ENCODE data around the gene KLHL13.
"Not testable (repeated sequence)": the region's sequence is repeated elsewhere in the genome, so short reads cannot be mapped to it uniquely, and the experiment has no call there.

Gene KLHL13, protein sequence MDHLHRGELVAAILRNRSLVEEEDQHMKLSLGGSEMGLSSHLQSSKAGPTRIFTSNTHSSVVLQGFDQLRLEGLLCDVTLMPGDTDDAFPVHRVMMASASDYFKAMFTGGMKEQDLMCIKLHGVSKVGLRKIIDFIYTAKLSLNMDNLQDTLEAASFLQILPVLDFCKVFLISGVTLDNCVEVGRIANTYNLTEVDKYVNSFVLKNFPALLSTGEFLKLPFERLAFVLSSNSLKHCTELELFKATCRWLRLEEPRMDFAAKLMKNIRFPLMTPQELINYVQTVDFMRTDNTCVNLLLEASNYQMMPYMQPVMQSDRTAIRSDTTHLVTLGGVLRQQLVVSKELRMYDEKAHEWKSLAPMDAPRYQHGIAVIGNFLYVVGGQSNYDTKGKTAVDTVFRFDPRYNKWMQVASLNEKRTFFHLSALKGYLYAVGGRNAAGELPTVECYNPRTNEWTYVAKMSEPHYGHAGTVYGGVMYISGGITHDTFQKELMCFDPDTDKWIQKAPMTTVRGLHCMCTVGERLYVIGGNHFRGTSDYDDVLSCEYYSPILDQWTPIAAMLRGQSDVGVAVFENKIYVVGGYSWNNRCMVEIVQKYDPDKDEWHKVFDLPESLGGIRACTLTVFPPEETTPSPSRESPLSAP

DNA sequence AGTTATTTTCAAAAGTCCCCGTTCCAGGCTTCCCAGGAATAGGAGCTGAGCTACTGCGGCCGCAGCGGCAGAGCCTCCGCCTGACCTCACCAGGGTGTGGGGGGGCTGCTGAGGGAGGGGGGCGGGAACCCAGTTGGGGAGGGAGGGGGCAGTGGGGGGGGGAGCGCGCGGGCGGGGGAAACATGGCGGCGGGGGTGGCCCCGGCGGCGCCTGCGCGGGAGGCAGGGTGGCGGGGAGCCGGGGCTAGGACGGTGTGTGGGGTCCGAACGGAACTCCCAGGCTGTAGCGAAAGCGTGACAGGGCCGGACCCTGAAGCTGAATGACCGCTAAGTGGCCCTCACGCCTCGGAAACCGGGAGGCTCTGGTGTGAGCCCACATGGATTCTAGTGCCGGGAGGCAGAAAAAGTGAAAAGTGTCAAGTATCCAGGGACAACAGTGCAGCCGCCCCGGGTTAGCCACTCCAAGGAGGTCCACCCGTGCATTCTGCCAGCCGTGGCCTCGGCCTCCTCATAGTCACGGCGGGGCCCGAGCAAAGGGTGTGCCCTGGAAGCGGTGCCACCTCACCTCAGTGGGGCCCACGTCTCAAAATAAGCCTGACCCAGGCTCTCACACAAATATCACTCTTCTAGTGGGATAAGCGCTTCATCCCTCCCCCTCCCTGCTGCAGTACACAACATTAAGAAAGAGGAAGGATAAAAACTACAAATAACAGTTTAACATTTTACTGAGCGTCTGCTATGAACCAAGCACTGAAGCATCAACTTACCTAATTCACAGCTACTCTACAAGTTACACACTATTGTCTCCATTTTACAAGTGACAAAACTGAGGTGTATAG, at the start of gene KLHL13:
KLHL13 (minus strand) TSS at position 98 of the 838 bp plus-strand sequence. CDS start 88,337 bp downstream, outside the sequence.
- peak in 2 of 4 experiments; percentile 0 to 22 for DNase-seq

DNA sequence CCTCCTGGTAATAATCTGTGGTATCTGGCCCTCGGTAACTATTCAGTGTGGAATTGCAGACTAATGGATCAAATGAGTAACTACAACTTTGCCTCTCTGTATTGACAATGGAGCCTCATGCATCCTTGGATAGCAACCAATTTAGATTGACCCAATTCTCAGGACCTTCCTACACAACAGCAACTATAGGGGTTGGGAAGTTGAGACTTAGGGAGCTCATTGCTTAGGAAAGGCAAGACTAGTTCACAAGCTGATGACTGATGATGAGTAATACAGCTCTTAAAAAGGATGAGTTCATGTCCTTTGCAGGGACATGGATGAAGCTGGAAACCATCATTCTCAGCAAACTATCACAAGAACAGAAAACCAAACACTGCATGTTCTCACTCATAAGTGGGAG, 47.5 kb upstream of the KLHL13 start:
- DNase-seq = no peak

DNA sequence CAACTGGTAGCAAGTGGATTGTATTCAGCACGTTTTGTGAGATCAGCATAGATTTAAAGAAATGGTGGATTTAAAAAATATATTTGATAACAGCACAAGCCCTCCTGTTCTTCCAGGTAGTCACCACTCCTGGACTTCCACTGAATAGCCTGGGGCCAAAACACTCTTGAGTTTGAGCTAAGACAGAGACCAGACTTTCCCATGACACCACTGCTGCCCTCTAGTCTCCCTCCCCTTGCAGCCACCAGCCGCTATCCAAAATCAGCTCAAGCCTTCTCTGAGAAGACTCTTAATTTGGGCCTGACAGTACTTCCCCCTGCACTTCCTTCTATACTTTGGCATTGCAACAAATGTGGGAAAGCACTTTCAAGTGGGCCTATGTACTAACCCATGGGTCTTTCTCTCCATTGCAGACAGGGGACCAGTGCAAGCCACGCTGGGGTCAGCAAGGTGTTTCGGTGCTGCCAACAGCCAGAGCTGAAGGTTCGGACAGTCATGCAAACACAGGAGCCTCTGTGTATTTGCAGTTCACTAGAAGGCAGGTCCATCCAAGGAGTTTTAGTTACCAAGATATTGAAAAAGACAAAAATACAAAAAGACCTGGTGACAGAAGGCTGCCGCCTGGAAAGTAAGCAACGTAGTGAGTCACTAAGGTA, 40.5 kb upstream of the KLHL13 start:
- no peak for DNase-seq

DNA sequence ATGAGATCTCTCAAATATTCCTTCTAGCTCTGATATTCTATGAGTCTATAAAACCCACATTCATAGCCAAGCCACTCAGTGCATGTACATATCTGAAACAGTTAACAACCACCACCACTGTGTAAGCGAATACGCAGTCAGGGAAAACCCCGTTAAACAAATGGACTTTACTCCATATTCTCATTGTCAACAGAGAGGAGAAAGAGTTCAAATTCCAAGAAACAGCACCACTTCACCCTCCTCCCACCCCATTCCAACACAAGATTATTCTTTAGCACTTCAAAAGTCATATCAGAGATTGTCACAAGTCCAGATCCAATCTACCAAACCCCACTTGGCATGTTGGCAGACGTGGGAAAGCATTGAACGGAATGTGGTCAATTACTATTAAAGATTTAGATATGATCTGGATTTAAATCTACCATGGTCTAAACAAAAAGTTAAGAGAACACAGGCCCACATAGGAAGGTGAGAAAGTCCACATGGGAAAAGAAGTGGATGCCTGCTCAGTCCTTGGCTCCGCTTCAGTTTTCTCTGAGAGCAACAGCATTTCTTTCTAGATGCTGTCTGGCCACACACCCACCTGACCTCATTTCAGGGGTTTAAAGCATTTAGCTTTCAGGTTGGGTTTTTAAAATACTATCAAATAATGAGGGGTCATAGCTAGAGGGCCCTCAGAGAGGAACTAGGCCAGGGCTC, 39.8 kb upstream of the KLHL13 start:
- DNase-seq = no peak

DNA sequence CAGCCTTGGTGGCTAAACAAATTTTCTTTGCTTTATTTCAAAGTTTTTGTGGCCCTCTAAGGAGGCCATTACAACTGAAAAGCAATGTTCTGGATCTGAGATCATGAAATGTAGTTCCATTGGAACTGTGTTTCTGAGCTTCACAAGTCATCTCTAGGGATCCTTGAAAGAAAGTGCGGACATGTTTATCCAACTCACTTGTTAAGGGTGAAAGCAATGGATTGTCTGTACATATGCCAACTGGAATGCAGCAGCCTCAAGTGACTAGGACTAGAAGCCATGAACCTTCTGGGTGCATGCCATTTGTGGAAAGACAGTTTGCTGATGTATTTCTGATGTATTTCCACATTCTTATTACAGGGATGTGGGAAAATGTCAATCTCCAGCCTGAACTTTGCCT, 36.7 kb upstream of the KLHL13 start:
- DNase-seq = no peak

DNA sequence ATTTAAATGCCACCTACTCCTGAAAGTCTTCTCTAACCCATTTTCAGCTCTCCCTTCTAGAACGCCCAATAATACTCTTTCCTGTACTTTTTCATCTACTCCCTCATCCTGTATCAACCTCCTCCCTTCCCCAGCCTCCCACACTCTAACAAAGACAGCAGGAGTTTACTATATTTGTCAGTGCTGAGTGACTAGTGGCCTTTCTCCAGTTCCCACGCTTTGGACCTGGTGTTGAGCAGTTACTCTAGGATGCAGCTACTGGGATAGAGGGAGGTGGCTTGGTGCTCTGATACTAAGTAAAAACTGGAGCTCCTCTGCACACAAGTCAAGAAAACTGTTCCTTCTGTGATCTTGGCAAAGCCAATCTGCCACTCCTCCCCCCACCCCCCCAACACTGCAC, 36.1 kb upstream of the KLHL13 start:
- DNase-seq = no peak

DNA sequence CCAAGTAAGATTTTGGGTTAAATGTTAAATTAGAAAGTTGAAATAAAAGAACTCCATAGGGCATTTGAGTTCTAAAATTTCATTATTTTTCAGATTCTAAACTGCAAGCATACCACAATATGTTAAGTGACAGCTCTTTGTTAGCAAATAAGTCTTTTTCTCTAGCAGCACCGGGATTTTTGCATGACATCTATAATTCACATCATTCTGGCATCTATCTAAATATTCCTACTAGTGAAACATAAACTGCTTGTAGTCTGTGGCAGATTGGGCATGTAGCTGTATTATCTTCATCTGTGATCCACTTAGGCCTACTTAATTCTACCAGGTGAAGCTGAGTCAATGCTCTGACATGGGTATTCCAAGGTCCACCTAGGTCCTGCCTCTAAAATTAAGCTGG, 32.1 kb upstream of the KLHL13 start:
- no peak for DNase-seq

DNA sequence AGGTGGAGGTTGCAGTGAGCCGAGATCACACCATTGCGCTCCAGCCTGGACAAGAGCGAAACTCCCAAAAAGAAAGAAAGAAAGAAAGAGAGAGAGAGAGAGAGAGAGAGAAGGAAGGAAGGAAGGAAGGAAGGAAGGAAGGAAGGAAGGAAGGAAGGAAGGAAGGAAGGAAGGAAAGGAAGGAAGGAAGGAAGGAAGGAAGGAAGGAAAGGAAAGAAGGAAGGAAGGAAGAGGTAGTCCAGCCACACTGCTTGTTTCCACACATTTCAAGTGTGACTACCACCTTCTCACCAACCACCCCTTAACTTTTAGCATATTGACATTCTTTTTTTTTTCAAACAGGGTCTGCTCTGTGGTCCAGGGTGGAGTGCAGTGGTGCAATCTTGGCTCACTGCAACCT, 31.2 kb upstream of the KLHL13 start:
- not testable (repeated sequence) for DNase-seq

DNA sequence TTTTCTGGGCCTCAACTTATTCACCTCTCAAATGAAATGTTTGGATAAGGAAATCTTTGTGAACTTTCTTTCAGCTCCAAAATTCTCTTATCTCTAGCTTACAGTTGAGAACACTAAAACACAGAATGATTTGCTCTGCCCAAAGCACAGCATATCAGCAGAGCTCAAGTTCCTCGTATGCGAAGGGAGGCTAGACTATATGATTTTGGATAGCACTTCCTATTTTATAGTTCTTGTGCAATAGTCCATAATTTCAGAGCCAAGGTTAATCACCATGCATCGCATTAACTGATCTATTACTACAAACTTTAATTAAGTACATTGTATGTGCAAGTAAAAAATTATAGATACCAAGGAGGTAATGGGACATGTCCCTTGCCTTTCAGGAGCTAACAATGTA, 27.0 kb upstream of the KLHL13 start:
- no peak for DNase-seq

DNA sequence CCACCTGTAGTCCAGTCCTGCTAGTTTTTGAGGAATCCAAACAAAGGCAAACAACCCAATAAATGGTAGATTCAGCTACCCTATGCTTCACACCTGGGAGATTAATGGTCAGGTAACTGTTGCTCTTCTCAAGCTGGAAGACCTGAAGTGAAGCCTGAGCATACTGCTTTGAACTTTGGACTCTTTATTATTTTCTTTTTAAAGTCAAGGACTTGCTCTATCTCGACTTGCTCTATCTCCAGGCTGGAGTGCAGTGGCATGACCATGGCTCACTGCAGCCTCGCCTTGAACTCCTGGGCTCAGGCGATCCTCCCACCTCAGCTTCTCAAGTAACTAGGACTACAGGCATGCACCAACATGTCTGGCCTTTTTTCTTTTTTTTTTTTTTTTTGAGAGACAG, 14.7 kb upstream of the KLHL13 start:
- no peak for DNase-seq

DNA sequence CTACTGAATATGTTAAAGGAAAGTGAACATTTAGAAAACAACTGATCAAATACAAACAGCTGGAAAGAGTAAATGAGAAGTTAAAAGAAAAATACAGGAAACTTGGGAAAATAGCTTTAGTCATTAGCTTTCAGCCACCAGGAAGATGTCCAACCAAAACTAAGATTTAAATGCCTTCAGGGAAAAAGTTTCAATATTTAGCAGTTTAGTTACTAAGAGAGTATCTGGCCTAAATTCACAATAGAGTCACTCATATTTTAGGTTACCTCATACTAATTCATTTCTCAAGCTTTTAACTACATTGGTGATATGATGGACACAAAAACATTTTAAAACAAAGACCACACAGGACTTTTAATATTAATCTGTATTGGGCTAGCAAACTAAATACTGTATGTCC, 13.1 kb upstream of the KLHL13 start:
- no peak for DNase-seq

DNA sequence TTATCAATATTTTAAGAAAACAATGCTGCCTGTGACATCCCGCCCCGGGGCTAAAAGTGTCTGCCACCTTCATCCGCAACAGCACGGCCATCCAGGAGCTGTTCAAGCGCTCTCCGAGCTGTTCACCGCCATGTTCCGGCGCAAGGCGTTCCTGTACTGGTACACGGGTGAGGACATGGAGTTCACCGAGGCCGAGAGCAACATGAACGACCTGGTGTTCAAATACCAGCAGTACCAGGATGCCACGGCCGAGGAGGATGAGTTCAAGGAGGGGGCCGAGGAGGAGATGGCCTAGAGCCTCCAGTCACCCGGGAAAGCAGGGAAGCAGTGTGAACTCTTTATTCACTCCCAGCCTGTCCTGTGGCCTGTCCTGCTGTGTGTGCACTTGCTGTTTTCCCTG, 12.1 kb upstream of the KLHL13 start:
- DNase-seq = no peak

DNA sequence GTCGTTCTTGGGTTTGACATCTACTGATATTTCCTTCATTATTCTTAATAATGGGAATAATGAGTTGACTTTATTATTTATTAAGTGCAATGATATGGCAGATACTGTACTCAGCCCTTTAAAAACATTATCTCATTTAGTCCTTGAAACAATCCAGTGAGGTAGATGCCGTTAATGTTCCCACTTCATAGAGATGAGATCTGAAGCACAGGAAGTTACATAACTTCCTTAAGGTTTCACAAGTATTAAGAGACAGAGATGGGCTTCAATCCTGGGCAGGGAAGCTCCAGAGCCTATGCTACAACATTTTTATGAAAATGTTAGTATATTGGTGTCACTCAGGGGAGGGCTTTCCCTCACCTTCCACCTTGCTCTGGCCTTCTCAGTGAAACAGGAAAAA, 9.7 kb upstream of the KLHL13 start:
- DNase-seq = no peak

DNA sequence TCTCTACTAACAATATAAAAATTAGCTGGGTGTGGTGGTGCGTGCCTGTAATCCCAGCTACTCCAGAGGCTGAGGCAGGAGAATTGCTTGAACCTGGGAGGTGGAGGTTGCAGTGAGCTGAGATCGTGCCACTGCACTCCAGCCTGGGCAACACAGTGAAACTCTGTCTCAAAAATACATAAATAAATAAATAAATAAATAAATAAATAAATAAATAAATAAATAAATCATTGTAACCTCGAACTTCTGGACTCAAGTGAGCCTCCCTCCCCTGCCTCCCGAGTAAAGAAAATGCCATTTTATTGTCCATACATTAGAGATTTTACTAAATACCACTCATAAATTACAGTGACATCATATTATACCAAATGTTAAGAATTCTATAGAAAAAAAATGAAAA, 7.6 kb upstream of the KLHL13 start:
- not testable (repeated sequence) for DNase-seq

DNA sequence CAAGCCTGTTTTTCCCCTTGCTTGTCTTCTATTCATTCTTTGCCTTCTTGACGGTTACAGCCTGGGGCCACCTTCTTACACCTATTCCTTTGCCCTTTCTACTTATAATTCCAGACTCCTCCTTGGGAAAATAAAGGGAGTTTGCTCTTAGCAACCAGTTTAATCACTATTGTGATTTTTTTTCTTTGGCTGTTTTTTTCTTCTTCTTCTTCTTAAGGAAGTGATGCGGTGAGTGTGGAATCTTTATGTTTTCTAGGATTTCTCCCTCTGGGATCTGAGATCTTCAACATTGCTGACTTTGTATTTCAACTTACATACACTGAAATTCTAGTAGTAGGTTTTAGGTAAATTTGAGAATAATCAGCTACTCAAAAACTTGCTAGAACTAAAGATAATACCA, 1.1 kb upstream of the KLHL13 start:
- DNase-seq = no peak

DNA sequence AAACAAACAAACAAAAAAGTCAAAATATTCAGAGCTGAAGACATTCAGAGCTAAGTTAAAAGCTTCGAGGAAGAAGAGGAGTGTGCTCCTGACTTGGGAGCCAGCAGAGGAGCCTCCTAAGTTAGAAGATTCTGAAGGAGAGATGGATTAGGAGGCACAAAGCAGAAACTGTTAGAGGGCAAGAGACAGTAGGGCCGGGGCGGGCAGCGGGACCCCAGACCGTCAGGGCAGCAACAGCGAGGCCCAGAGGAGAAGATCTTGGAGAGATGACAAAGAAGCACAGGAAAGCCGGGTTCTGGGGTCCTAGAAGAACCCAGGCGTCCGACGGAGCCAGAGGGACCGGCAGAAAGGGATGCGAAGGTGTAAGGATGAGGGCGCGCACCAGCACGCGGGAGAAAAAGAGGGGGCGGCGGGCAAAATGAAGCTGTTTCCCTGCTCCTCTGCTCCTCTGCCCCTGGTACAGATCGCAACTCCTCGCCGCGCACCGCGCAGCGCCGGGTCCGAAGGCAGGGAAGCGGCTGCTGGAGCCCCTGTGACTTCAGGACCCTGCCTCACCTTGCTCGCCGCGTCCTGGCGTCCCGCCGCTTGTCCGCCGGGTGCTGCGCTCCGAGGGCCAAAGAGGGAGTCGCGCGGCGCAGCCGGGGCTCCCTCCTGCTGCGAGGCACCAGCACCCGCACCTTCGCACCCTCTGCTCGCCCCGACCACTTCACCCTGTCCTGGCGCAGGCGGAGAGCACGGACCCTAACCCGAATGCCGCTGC, 477 bp downstream of the KLHL13 start:
- no peak for DNase-seq

DNA sequence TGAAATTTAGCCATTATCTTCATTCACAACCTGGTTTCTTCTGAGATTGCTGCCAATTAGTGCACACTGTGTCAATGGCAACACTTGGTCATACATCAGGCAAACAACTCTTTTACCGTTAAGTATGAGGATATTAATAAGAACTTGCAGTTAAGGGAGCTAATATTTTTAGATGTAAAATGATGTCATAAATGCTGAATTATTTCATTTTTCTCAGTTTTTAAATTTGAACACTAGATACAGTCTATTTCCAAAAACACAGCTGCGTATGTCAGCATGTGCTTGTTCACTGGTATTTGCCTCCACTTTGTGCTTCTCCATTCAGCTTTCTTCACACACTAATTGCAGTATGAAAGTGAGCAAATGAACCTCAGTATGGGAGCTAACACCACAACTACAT, 1.6 kb downstream of the KLHL13 start:
- no peak for DNase-seq

DNA sequence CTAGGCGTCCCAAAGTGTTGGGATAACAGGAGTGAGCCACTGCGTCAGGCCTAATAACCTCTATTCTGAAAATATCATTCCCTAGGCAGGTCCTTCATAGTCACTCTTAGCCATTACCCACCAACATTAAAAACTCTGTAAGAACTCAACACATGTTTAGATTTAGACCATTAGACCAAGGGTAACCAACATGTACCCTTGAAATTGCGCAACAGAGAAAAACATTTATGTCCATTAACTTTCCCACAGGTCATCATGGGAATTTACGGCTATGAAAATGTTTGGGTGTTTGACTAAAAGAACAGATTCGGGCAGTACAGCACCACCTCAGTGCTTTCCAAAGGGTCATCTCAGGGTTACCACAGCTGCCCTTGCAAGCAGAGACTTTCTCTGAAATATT, 7.5 kb downstream of the KLHL13 start:
- DNase-seq = no peak

DNA sequence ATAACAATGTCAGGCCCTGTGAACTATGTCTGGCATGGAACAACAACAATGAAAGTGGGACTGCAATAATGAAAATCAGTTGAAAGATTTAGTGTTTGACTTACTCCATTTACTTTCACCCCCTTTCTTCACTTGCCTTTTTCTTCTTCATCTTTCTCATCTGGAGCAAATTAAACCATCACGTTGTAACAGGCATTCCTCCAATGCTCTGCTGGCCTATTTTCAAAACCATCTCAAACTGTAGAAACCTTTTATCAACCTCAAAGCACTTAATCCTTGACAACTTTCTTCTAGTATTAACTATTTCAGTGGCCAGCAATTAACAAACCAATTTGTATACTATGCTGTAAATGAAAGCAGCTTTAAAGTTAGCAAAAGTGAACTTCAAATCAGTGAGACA, 8.3 kb downstream of the KLHL13 start:
- no peak for DNase-seq

DNA sequence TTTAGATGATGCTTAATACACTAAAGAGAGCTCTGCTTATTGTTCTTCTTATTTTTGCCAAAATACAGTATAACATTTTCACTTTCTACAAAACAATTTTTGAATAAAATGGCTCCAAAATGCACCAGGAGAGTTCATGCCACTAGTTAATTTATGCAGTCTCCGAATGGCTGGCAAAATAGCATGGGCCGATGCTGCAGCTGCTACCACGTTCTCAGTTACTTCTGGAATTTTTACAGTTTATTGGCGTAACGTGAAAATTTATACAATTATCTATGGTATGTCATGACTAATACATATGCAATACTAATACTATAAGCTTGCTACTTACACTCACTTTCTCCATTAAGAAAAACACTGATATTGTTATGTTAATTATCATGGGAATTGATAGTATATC, 16.5 kb downstream of the KLHL13 start:
- DNase-seq = no peak

DNA sequence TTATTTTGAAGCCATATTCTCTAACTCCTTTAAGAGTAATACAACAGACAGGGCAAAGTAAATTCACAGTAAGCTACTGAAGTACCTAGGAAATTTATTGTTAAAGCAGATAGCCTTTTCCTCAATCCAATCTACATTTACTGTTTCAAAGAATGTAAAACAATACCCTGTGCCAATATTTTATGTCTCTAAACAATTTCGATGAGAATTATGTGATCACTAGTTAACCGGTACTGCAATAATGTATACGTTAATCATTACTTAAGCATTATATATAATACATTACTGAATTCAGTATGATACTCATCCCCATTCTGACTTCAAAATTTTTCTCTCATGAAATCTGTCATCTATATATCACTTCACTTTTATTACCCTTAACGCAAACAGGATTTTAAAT, 28.5 kb downstream of the KLHL13 start:
- DNase-seq = no peak

DNA sequence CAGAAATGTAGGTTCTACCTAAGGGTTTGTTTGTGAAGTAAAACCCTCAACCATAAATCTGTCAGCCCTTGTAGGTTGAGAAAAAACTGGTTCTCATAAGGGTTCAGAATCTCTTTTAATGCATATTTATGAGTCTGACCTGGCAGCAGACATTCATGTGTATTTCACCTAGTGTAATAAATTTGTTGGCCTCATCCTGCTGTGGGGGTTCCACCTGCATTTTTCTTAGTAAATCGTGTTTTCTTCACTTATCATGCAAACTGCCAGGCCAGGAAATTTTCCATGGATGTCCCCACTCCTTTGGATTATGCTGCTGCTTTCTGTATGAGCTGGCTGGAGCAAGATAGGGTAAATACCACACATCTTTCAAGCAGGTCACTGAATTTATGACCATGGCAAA, 42.4 kb downstream of the KLHL13 start:
- DNase-seq = no peak

All from activated naive CD4-positive, alpha-beta T cell (primary cell).